ENCODE measurements around the gene UQCRH. TPM values are rescaled to one million over a fixed set of nuclear protein-coding genes. Genes with fewer than 3 reads are reported as not detected.

UQCRH gene
- total and polyA plus RNA-seq, 2 of the 13 experiments (the other 11 are each of a cell fraction or from before 2014, with no cell fraction given), result 548 to 556 TPM

- no peak for TF ChIP-seq ZNF431 (CRISPR knock-in tag; IDR thresholded peaks at IDR 0.05; ENCODE audit: borderline replicate concordance, low read depth)
- TF ChIP-seq GABPA (IDR thresholded peaks at IDR 0.05; ENCODE audit: low read depth, low read length), result peak; percentile 76
- TF ChIP-seq GABPA (CRISPR knock-in tag; IDR thresholded peaks at IDR 0.05; ENCODE audit: low read depth), result peak; percentile 94
- TF ChIP-seq HIVEP1 (CRISPR knock-in tag; IDR thresholded peaks at IDR 0.05), result no peak
- peak; percentile 84 to 85 for TF ChIP-seq POLR2A (IDR thresholded peaks at IDR 0.05; ENCODE audit: insufficient read depth in 1 of 2, low read depth in 2 of 2, low read length in 2 of 2)
- peak; percentile 74; the same call in 1 of the 2 replicates for TF ChIP-seq KAT8 (CRISPR knock-in tag; IDR thresholded peaks at IDR 0.05)
- 0 out of 2 replicates have a peak, but pooled peaks have one; percentile 6 for TF ChIP-seq ZNF225 (CRISPR knock-in tag; IDR thresholded peaks at IDR 0.05)
- peak in 1 of 2 experiments; percentile 61; a peak in 2 of 4 replicates for TF ChIP-seq KLF16 (CRISPR knock-in tag; IDR thresholded peaks at IDR 0.05)
- peak; percentile 77 for TF ChIP-seq HNRNPK (IDR thresholded peaks at IDR 0.05; ENCODE audit: low read depth, low read length, poor library complexity, severe bottlenecking)
- TF ChIP-seq ELF1 (CRISPR knock-in tag; IDR thresholded peaks at IDR 0.05), result peak; percentile 82
- no peak for TF ChIP-seq ZNF619 (CRISPR knock-in tag; IDR thresholded peaks at IDR 0.05)
- TF ChIP-seq FOXP4 (CRISPR knock-in tag; IDR thresholded peaks at IDR 0.05), result 0 out of 2 replicates have a peak, but pooled peaks have one; percentile 14
- TF ChIP-seq, protein P1, sequence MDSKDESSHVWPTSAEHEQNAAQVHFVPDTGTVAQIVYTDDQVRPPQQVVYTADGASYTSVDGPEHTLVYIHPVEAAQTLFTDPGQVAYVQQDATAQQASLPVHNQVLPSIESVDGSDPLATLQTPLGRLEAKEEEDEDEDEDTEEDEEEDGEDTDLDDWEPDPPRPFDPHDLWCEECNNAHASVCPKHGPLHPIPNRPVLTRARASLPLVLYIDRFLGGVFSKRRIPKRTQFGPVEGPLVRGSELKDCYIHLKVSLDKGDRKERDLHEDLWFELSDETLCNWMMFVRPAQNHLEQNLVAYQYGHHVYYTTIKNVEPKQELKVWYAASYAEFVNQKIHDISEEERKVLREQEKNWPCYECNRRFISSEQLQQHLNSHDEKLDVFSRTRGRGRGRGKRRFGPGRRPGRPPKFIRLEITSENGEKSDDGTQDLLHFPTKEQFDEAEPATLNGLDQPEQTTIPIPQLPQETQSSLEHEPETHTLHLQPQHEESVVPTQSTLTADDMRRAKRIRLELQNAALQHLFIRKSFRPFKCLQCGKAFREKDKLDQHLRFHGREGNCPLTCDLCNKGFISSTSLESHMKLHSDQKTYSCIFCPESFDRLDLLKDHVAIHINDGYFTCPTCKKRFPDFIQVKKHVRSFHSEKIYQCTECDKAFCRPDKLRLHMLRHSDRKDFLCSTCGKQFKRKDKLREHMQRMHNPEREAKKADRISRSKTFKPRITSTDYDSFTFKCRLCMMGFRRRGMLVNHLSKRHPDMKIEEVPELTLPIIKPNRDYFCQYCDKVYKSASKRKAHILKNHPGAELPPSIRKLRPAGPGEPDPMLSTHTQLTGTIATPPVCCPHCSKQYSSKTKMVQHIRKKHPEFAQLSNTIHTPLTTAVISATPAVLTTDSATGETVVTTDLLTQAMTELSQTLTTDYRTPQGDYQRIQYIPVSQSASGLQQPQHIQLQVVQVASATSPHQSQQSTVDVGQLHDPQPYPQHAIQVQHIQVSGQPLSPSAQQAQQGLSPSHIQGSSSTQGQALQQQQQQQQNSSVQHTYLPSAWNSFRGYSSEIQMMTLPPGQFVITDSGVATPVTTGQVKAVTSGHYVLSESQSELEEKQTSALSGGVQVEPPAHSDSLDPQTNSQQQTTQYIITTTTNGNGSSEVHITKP (CRISPR knock-in tag; IDR thresholded peaks at IDR 0.05; ENCODE audit: low read depth), result peak; percentile 99
- TF ChIP-seq ZNF777 (CRISPR knock-in tag; IDR thresholded peaks at IDR 0.05), result no peak
- peak; percentile 61 for TF ChIP-seq PHF8 (CRISPR knock-in tag; IDR thresholded peaks at IDR 0.05)
- peak; percentile 53 for TF ChIP-seq U2AF1 (optimal IDR thresholded peaks at IDR 0.05; ENCODE audit: low read depth, low read length)
- TF ChIP-seq CCDC6 (CRISPR knock-in tag; IDR thresholded peaks at IDR 0.05), result peak; percentile 52; the same call in 1 of the 2 replicates
- no peak for TF ChIP-seq MIXL1 (CRISPR knock-in tag; IDR thresholded peaks at IDR 0.05)
- peak; percentile 35 for TF ChIP-seq CTCF (CRISPR knock-in tag; IDR thresholded peaks at IDR 0.05)
- TF ChIP-seq CENPT (CRISPR knock-in tag; IDR thresholded peaks at IDR 0.05; ENCODE audit: low read depth), result no peak
- peak; percentile 66 for TF ChIP-seq ZFY (CRISPR knock-in tag; IDR thresholded peaks at IDR 0.05)
- TF ChIP-seq MNT (IDR thresholded peaks at IDR 0.05), result peak; percentile 70
Measured at GRCh38 chr1:46303038-46303871, at the start of gene UQCRH, which contains the start of gene LRRC41 (continued).

Measured in HepG2 (cell line).